ENCODE data around the gene NFKBIL1. TPM values are rescaled to one million over a fixed set of nuclear protein-coding genes. Genes with fewer than 3 reads are reported as not detected.
A peak's percentile ranks its signal among the peaks of the same experiment; 100 is the strongest.

Gene NFKBIL1
- total and polyA plus RNA-seq, 10 of the 15 experiments (the other 5 are each of a cell fraction or from before 2014, with no cell fraction given): 0.19 to 15.1 (median 7.0) TPM

DNA sequence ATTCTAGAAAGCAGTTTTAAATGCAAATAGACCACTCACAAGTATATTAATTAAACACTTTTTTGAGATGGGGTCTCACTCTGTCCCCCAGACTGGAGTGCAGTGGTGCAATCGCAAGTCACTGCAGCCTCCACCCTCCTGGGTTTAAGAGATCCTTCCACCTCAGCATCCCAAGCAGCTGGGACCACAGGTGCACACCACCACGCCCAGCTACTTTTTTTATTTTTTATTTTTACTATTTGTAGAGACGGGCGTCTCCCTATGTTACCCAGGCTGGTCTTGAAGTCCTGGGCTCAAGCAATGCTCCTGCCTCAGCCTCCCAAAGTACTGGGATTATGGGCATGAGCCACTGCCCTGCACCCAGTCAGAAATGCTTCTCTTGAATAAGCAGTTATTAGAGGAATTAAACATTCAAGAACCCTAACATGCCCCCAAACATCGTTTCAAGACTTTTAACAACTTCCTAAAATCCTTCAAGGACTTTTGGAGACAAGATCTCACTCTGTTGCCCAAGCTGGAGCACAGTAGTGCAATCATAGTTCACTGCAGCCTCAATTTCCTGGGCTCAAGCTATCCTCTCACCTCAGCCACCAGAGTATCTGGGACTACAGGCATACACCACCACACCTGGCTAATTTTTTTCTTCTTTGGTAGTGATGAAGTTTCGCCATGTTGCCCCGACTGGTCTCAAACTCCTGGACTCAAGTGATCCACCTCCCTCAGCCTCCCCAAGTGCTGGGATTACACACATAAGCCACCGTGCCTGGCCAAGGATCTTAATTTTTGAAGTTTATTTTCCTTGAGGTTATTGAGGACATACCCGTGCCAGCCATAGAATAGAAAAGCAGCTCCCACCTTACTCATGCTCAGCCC, 15.4 kb upstream of the NFKBIL1 start (continued):
- TF ChIP-seq MYC (IDR thresholded peaks at IDR 0.05; ENCODE audit: insufficient read depth, insufficient read length, insufficient replicate concordance, low read length, severe bottlenecking) (no peak), JUNB (IDR thresholded peaks at IDR 0.05) (no peak), PAX5 (IDR thresholded peaks at IDR 0.05; ENCODE audit: borderline replicate concordance, low read depth, low read length) (no peak)

DNA sequence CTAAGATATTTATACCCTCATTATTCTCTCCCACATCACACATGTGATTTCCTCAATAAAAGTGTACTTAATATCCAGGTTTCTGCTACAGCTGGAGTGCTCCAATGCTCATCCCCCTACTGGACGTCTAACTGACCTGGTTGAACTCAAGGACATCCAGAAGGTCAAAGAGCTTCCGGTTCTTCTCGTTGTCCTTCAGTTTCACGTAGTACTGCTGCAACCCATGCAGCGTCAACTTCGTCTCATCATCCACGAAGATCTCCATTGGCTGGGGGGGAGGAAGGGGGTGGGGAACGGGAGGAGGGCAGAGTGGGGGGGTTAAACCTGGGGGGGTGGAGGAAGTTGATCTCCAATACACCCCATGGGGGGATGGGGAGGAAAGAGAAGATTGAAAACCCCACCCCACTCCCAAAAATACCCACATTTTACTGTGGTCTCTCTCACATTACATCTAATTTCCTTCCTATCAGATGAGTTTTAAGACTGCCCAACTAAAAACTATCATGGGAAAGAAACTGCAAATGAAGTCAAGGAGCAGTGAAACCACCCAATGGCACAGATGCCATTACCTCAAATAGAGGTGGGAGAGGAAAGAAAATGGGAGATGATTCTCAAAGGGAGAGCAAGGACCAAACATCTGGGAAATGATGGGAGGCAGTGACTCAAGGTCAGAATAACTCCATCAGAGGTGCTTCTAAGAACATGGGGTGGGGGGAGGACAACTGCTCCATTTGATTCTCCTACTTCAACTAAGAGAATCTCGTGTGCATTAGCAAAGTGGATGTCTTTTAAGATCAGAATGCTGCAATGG, 14.6 kb upstream of the NFKBIL1 start:
- H2AFZ ChIP-seq (ENCODE audit: control insufficient read depth, low read depth, low read length): no peak overlapping the region
- RAD21 ChIA-PET (ENCODE audit: unreplicated experiment): interaction anchor here (1.2 kb wide), 1 partner anchor 65 kb away, joined by 3 read pairs; no protein-coding TSS in a partner anchor
- H3K79me2 ChIP-seq (ENCODE audit: control insufficient read depth, insufficient read depth, low read length): peaks cover 34% of the 10 kb centered on the region
- no peak overlapping the region for H3K4me3 ChIP-seq
- no peak overlapping the region for H3K9ac ChIP-seq (ENCODE audit: control insufficient read depth, insufficient read depth, low read length)
- intact Hi-C loops (cut with micrococcal nuclease; ENCODE audit: unreplicated experiment): no loop called here
- no peaks in the 10 kb centered on the region for H3K4me1 ChIP-seq (ENCODE audit: control insufficient read depth, insufficient read depth, low read length)
- no peaks in the 10 kb centered on the region for H3K9me3 ChIP-seq (replicated peaks; ENCODE audit: control insufficient read depth, insufficient read depth, low read length)
- SMC1A ChIA-PET (ENCODE audit: uncharacterized antibody, unreplicated experiment): interaction anchor here (0.6 kb wide), 1 partner anchor 116 kb away, joined by 3 read pairs; no protein-coding TSS in a partner anchor
- WGBS (ENCODE audit: insufficient coverage, insufficient replicate concordance, low lambda C conversion rate, missing lambda C conversion rate): 57% methylated on average over 8 of the region's 9 CpGs
- DNase-seq (ENCODE audit: low read depth, low spot score) (no peak), FAIRE-seq (no peak), ATAC-seq (no peak)
- H3K4me2 ChIP-seq (ENCODE audit: control insufficient read depth, insufficient read depth): no peak overlapping the region
- peaks cover 36 to 43% of the 10 kb centered on the region in 2 experiments for H3K36me3 ChIP-seq (ENCODE audit: control insufficient read depth in 2 of 2, insufficient read depth in 2 of 2, low read length in 1 of 2)
- CTCF ChIA-PET: interaction anchor here (1.0 to 1.6 kb wide), 2 partner anchors 9 to 14 kb away, joined by 3 to 4 read pairs; partner anchors contain the start of gene DDX39B
- H3K27ac ChIP-seq (ENCODE audit: control insufficient read depth, insufficient read depth): no peak overlapping the region
- peaks cover 3% of the 10 kb centered on the region for H4K20me1 ChIP-seq (ENCODE audit: control insufficient read depth, insufficient read depth)
- no peaks in the 10 kb centered on the region for H3K27me3 ChIP-seq (replicated peaks in 1 of 2; ENCODE audit: control insufficient read depth in 2 of 2, insufficient read depth in 2 of 2, low read length in 1 of 2)
- BruUV-seq (replicated peaks): no TSS peak
- TF ChIP-seq JUND (IDR thresholded peaks at IDR 0.05; ENCODE audit: low read depth, low read length) (no peak), POLR2A (IDR thresholded peaks at IDR 0.05; ENCODE audit: low read depth, low read length) (peak; percentile 24; the same call in 1 of the 2 replicates), FOXM1 (IDR thresholded peaks at IDR 0.05; ENCODE audit: low read depth, low read length) (no peak), LARP7 (IDR thresholded peaks at IDR 0.05) (no peak), POLR2AphosphoS5 (IDR thresholded peaks at IDR 0.05; ENCODE audit: low read length) (0 out of 2 replicates have a peak, but pooled peaks have one; percentile 7)
- in situ Hi-C loops (cut with MboI): no loop called here
- POLR2A ChIA-PET: no interaction called here
